Natural killer cell treated with Interleukin-12 subunit alpha and Interleukin-12 subunit beta and Interleukin-15 and Interleukin-18, amount 100 ng/mL, for 72 hours (primary cell): ENCODE data around the gene OR2V2. TPM values are rescaled to one million over a fixed set of nuclear protein-coding genes. Genes with fewer than 3 reads are reported as not detected.
"Not testable (repeated sequence)": the region's sequence is repeated elsewhere in the genome, so short reads cannot be mapped to it uniquely, and the experiment has no call there.

Experiments
- ATAC-seq, 2 donors: fragments of 150-1000 bp; cut with Tn5 transposase in 1 of 2; sonication (Bioruptor Pico), chemical (Tn5 transposase) in 1 of 2; 2 replicates each; pipeline ENCODE4 v1.10.0; 2021
- DNase-seq: peaks from one replicate; pipeline ENCODE4 v3.0.0; 2022; ENCODE audit warnings: low spot score
- H3K27ac Mint-ChIP-seq, 2 donors: 1 replicate in 1 of 2; 2 replicates in 1 of 2; pipeline ENCODE4 v1.8.0; 2022; ENCODE audit warnings: mixed read lengths in 2 of 2, mild to moderate bottlenecking in 1 of 2, moderate library complexity in 1 of 2
- H3K27me3 Mint-ChIP-seq, 2 donors: 1 replicate in 1 of 2; 2 replicates in 1 of 2; pipeline ENCODE4 v1.8.0; 2022; ENCODE audit warnings: mixed read lengths in 2 of 2
- H3K36me3 Mint-ChIP-seq: one replicate; pipeline ENCODE4 v1.8.0; 2022; ENCODE audit warnings: mixed read lengths
- H3K4me1 Mint-ChIP-seq, 2 donors: 1 replicate in 1 of 2; 2 replicates in 1 of 2; pipeline ENCODE4 v1.8.0; 2022; ENCODE audit warnings: low read depth in 2 of 2, mixed read lengths in 2 of 2, mild to moderate bottlenecking in 1 of 2
- H3K4me3 Mint-ChIP-seq: one replicate; pipeline ENCODE4 v1.8.0; 2022; ENCODE audit warnings: mixed read lengths
- H3K9me3 Mint-ChIP-seq: 2 replicates; pipeline ENCODE4 v1.8.0; 2022; ENCODE audit warnings: mixed read lengths
- total RNA-seq, 2 donors: library from RNA; stranded (reverse); gene quantifications; one replicate each; pipeline ENCODE4 v1.2.3, GENCODE V29; 2022

OR2V2 gene
- total RNA-seq, 2 donors from 2014 or later: not detected

DNA sequence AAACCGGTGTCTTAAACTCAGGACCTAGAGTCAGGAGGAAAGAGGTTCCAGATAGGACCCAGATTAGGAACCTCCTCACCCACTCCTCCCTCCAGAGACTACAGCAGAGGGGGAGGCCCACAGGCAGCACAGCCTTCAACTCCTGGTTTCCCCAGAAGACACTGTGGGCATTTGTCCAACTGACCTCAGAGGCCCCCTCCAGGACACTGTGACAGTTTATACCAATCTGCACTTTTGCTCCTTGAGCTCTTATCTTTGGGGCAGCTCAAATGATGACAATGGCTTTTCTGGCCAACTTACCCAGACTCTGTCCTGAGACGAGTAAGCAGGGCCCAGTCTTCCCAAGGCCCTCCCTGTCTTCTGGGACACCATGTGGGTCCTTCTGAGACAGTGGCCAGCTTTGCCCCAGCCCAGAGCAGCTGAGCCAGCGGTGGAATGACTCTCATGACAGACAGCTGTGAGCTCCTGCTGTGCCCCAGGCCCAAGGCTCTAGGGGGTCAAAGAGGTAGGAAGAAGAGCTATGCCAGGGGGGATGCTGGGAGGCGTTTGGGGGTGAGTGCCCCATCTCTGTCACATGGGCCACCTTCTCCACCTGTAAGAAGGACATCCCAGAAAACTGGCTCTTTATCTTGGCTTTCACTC lies 14.3 kb downstream of the OR2V2 start:
- Mint-ChIP-seq H3K4me1 (peaks cover 18 to 26% of the 10 kb centered on the region in 2 donors), H3K36me3 (no peaks in the 10 kb centered on the region), H3K27ac (peak overlapping the region in 1 of 2 donors; percentile 64), H3K27me3 (peaks cover 17 to 23% of the 10 kb centered on the region in 2 donors), H3K9me3 (no peaks in the 10 kb centered on the region), H3K4me3 (peak overlapping the region; percentile 62)
- no peak for DNase-seq
- no peak for ATAC-seq

DNA sequence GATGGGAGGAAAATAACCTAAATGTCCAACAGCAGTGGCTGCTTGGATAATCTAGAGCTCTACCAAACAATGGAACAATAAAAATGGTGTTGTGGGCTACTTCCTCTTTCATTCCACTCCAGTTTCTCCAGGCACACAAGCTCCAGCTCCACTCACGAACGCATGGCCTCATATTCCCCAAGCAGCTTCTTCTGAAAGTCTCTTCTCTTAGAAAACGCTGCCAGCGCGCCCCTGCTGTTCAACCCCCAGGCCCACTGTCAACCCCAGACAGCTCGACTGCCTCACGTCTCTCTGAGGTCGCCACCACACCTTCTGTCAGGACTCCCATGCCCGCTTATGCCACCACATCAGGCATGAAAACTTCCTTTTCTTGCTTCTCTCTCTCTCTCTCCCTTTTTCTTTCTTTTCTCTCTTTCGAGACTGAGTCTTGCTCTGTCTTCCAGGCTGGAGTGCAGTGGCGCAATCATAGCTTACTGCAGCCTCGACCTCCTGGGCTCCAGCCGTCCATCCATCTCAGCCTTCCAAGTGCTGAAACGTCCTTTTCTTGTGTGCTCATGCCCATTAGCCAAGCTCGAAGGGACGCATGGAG lies 16.2 kb downstream of the OR2V2 start:
- Mint-ChIP-seq H3K9me3 (no peaks in the 10 kb centered on the region), H3K4me1 (peaks cover 26 to 37% of the 10 kb centered on the region in 2 donors), H3K27me3 (peaks cover 24 to 42% of the 10 kb centered on the region in 2 donors), H3K27ac (peak overlapping the region; percentile 40 to 45), H3K4me3 (peak overlapping the region; percentile 56), H3K36me3 (no peaks in the 10 kb centered on the region)
- ATAC-seq: no peak
- no peak for DNase-seq

DNA sequence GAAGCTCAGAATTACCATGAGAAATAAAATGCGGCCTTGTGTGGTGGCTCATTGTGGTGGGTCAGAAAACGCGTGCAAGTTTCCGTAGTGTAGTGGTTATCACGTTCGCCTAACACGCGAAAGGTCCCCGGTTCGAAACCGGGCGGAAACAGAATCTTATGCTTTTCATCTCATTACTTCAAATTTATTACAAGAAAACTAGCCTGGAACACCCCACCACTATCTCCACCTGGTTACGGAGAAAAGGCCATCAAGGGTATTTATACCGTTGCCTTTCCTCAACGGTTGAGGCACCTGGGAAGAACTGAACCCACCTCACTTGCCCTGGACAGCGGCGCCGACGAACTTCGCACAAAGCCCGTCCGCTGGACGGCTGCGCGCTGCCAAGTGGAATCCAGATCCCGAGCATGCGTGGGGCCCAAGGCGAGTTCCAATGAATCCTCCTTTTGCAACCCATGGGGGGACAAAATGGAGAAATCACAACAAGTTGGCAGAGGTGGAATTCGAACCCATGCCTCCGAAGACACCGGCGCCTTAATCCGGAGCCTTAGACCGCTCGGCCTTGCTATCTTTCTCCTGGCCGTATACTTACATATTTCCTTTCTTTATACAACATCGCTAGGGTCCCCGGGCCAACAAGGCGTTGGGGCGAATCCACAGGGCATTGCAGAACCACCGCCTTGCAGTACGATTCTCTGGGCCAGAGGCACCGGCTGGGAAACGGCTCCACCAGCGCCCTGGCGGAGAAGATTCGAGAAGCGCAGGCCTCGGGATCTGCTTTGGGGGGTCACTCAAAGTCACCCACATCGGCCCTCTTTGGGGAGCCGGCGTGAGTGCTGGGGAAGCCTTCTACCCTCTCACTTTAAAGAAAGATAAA lies 16.9 kb downstream of the OR2V2 start:
- peaks cover 29 to 50% of the 10 kb centered on the region in 2 donors for H3K27me3 Mint-ChIP-seq
- peak overlapping the region; percentile 41 to 45 for H3K27ac Mint-ChIP-seq
- H3K4me3 Mint-ChIP-seq: peak overlapping the region; percentile 56
- ATAC-seq: no peak
- H3K9me3 Mint-ChIP-seq: no peaks in the 10 kb centered on the region
- H3K4me1 Mint-ChIP-seq: peaks cover 29 to 40% of the 10 kb centered on the region in 2 donors
- peaks cover 4% of the 10 kb centered on the region for H3K36me3 Mint-ChIP-seq
- DNase-seq: no peak

DNA sequence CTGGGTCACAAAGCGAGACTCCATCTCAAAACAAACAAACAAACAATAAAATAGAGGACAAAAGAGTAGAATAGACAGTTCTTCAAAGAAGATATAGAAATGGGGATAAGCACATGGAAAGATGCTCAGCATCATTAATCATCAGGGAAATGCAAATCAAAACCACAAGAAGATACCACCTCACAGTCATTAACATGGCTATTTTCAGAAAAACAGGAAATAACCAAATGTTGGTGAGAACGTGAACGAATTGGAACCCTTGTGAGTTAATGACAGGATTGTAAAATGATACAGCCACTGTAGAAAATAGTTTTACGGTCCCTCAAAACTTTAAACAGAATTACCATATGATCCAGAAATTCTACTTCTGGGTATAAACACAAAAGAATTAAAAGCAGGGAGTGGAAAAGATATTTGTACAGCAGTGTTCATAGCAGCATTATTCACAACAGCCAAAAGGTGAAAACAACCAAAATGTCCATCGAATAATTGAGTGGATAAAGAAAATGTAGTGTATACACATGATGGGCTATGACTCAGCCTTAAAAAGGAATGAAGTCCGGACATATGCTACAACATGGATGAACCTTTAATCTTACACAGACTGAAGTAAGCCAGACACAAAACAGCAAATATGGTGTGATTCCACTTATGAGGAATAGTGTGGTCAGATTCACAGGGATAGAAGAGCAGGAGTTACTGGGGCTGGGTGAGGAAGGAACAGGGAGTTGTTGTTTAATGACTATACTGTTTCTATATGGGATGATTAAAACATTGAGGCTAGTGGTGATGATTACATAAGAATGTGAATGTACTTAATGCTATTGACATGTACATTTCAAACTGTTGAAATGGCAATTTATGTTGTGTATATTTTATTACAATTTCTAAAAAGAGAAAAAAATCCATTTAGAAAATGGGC lies 19.7 kb downstream of the OR2V2 start:
- Mint-ChIP-seq H3K4me3 (no peak overlapping the region), H3K9me3 (no peaks in the 10 kb centered on the region), H3K36me3 (peaks cover 8% of the 10 kb centered on the region), H3K27ac (no peak overlapping the region), H3K27me3 (peaks cover 35 to 67% of the 10 kb centered on the region in 2 donors), H3K4me1 (peaks cover 38 to 42% of the 10 kb centered on the region in 2 donors)
- DNase-seq: no peak
- ATAC-seq: no peak

DNA sequence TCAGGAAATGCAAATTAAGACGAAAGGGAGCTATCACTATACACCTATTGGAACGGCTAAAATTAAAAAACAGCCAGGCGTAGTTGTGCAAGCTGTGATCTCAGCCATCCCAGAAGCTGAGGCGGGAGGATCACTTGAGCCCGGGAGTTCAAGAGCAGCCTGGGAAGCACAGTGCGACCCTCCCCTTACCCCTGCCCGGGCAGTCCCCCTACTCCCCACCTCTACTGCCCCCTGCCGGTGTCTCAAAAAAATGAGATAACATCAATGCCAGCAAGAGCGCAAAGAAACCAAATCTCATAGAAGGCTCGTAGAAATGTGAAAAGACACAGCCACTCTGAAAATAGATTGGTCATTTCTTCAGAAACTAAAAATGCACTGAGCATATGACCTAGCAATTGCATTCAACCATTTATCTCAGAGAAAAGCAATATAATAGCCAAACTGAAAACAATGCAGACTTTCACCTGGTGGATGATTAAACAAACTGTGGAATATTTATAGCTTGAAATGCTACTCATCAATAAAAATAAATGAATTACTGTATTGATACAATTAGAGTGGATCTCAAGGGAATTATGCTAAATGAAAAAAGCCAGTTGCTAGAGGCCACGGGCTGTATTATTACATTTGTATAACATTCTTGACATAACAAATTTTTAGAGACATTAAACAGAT lies 20.6 kb downstream of the OR2V2 start:
- H3K27ac Mint-ChIP-seq: no peak overlapping the region
- ATAC-seq (no peak), DNase-seq (no peak)
- H3K4me3 Mint-ChIP-seq: no peak overlapping the region
- peaks cover 8% of the 10 kb centered on the region for H3K36me3 Mint-ChIP-seq
- peaks cover 42 to 43% of the 10 kb centered on the region in 2 donors for H3K4me1 Mint-ChIP-seq
- H3K9me3 Mint-ChIP-seq: no peaks in the 10 kb centered on the region
- peaks cover 36 to 70% of the 10 kb centered on the region in 2 donors for H3K27me3 Mint-ChIP-seq

- Mint-ChIP-seq H3K4me3 (peak overlapping the region; percentile 71), H3K4me1 (peaks cover 46 to 49% of the 10 kb centered on the region in 2 donors), H3K36me3 (peaks cover 8% of the 10 kb centered on the region), H3K27ac (peak overlapping the region in 1 of 2 donors; percentile 46), H3K9me3 (no peaks in the 10 kb centered on the region), H3K27me3 (peaks cover 40 to 74% of the 10 kb centered on the region in 2 donors)
- ATAC-seq: no peak
- DNase-seq: no peak
Measured at GRCh38 chr5:181168595-181169118, 21.3 kb downstream of the OR2V2 start.

- DNase-seq (peak; percentile 79), ATAC-seq (peak; percentile 61 to 75)
- not testable (repeated sequence) for H3K36me3 Mint-ChIP-seq, H3K9me3 Mint-ChIP-seq
- Mint-ChIP-seq H3K4me3 (peak overlapping the region; percentile 71), H3K27me3 (peaks cover 40 to 69% of the 10 kb centered on the region in 2 donors), H3K27ac (peak overlapping the region; percentile 46 to 75), H3K4me1 (peaks cover 46 to 47% of the 10 kb centered on the region in 2 donors)
Measured at GRCh38 chr5:181169459-181170236, 22.3 kb downstream of the OR2V2 start.

- Mint-ChIP-seq H3K4me3 (peak overlapping the region; percentile 71), H3K27me3 (peaks cover 40 to 67% of the 10 kb centered on the region in 2 donors), H3K4me1 (peaks cover 44 to 47% of the 10 kb centered on the region in 2 donors), H3K9me3 (no peaks in the 10 kb centered on the region), H3K27ac (peak overlapping the region; percentile 46 to 75), H3K36me3 (peaks cover 8% of the 10 kb centered on the region)
- ATAC-seq: peak; percentile 12 to 49
- DNase-seq: no peak
Measured at GRCh38 chr5:181170237-181170825, 22.9 kb downstream of the OR2V2 start.

DNA sequence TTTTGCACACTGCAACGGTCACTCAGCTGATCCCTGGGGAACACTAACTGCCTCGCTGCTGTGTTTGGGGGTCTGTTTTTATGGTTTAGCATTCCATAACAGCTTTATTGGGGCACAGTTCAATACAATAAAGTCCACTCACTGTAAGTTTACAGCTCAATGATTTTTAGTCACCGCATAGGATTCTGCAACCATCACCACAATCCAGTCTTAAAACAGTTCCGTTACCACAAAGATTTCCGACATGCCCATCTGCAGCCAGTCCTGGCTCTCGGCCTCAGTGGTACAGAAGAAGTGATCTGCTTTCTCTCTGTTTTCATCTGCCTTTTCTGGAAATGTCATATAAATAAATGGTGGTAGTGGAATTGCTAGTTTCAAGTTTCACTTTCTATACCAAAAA lies 23.6 kb downstream of the OR2V2 start:
- Mint-ChIP-seq H3K27ac (no peak overlapping the region), H3K4me3 (peak overlapping the region; percentile 71), H3K36me3 (peaks cover 8% of the 10 kb centered on the region), H3K27me3 (peaks cover 37 to 60% of the 10 kb centered on the region in 2 donors), H3K9me3 (no peaks in the 10 kb centered on the region), H3K4me1 (peaks cover 41 to 47% of the 10 kb centered on the region in 2 donors)
- DNase-seq (no peak), ATAC-seq (no peak)

GRCh38 chr5:181171782-181172181 lies 24.4 kb downstream of the OR2V2 start:
- Mint-ChIP-seq H3K4me3 (no peak overlapping the region), H3K27me3 (peaks cover 32 to 52% of the 10 kb centered on the region in 2 donors), H3K4me1 (peaks cover 38 to 44% of the 10 kb centered on the region in 2 donors), H3K9me3 (no peaks in the 10 kb centered on the region), H3K36me3 (peaks cover 8% of the 10 kb centered on the region), H3K27ac (no peak overlapping the region)
- no peak for DNase-seq
- ATAC-seq: no peak

- ATAC-seq: peak in 1 of 2 donors; percentile 56
- H3K36me3 Mint-ChIP-seq: peaks cover 8% of the 10 kb centered on the region
- H3K4me1 Mint-ChIP-seq: peaks cover 29 to 38% of the 10 kb centered on the region in 2 donors
- peaks cover 25 to 40% of the 10 kb centered on the region in 2 donors for H3K27me3 Mint-ChIP-seq
- peak overlapping the region; percentile 4 to 71 for H3K27ac Mint-ChIP-seq
- DNase-seq: no peak
- no peaks in the 10 kb centered on the region for H3K9me3 Mint-ChIP-seq
- peak overlapping the region; percentile 84 for H3K4me3 Mint-ChIP-seq
Measured at GRCh38 chr5:181173027-181173419, 25.6 kb downstream of the OR2V2 start.
